G401.6 (cell line): ENCODE results near the gene SYNE1.
"Not testable (repeated sequence)": the region's sequence is repeated elsewhere in the genome, so short reads cannot be mapped to it uniquely, and the experiment has no call there.

ENCODE experiments used
- FAIRE-seq: peaks from 2 replicates; lab custom pipeline; 2012; peaks lifted over from hg19 to GRCh38; lab: Jason Lieb, UNC

SYNE1 gene

DNA sequence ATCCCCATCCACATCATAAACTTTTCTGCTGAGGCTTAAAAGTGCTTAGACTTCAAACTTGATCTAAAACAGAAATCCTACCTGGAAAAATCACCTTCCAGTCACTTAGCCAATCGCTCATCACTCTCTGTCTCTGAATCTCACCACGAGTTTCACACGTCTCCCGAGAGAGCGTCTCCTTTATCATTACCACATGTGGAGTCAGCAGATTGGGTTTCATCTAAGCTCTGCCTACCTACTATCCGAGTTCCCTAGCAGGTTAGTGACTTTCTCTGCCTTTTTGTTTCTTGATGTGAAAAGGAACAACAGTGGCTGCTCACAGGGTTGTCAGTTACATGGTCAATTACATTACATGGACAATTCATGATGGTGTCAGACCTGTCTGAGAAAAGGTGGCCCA is 543.5 kb downstream of the SYNE1 start:
- no peak for FAIRE-seq

DNA sequence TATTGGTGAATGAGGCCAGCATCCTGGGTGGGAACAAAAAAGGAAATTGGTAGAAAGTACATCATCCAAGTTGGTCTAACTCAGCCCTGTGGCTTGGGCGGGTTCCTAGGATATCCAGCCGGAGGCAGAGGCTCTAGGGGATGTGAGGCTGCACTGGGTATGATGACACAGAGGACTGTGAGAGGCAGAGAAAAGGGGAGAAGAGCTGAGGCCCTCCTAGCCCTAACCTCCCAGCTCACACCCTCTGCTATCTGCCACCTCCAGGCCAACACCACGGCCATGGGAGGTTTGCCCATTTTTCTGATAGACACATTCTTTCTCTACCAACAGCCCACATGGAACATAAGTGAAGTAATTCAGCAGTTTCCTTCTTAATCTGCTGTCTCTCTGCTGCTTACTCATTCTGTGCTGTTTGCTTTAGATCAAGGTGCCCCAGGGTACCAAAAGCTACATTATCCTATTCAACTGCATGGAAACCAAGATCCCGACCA is 545.3 kb downstream of the SYNE1 start:
- no peak for FAIRE-seq

GRCh38 chr6:152091201-152091600 is 546.0 kb downstream of the SYNE1 start:
- no peak for FAIRE-seq

- no peak for FAIRE-seq
Observed at GRCh38 chr6:152089992-152090391, 547.2 kb downstream of the SYNE1 start.

DNA sequence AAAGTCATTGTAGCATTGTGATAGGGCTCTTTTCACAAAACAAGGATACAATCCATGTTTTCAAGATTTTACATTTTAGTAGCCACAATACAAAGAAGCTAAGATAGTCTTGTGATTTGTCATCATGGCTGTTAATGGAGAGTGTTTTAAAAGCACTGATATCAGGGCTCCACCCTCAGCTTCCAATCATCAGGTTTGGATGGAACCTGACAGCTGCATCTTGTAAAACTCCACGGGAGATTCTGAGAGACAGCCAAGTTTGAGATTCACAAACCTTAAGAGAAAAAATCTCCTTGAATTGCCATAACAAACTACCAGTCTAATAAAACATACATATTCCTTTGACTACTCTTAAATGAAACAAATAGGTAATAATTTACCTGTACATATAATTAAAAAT is 549.5 kb downstream of the SYNE1 start:
- no peak for FAIRE-seq

- no peak for FAIRE-seq
Observed at GRCh38 chr6:152087096-152087495, 550.1 kb downstream of the SYNE1 start.

DNA sequence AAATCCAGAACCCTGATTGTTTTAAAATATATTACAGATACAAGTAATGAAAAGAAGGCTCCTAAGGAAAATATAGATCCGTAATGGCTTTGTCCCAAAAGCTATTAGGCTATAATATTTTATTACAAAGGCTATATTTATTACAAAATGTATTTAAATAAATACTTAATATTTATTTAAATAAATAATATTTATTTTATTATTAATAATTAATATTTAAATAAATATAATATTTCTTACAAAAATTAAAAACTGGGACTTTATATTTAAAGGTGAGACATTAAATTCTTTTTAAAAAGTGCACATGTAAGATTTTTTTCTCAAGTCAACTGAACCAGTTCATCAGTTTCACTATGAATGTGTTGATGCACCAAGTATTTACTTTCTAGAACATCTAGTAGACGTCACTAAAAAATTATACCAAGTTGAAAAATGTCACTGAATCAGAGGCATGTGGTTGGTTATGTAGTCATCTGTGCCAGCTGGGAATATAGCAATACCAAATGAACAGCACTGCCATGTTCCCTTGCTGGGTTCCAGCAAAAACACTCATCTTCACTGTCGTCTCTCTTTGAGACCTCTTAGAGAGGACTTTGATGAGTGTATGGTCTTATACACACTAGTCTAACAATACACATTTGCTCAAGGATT is 550.8 kb downstream of the SYNE1 start:
- peak; percentile 63 for FAIRE-seq

DNA sequence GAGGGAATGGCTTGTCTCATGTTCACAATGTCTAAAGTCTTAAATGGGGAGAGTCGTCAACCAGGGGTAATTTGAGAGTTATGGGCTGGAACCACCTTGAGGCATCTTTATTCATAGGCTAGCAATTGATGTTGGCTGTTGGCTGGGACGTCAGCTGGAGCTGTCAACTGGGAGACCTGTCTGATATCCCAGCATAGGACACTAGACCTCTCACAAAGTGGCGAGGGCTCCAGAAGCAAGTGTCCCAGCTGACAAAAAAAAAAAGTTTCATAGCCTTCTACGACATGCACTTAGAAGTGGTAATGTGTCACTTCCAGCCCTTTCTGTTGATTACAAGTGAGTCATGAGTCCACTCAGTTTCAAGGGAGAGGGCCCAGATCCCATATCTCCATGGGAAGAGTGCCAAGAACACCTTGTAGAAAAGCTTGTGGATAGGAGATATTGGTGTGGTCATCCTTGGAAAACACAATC is 551.7 kb downstream of the SYNE1 start:
- no peak for FAIRE-seq

DNA sequence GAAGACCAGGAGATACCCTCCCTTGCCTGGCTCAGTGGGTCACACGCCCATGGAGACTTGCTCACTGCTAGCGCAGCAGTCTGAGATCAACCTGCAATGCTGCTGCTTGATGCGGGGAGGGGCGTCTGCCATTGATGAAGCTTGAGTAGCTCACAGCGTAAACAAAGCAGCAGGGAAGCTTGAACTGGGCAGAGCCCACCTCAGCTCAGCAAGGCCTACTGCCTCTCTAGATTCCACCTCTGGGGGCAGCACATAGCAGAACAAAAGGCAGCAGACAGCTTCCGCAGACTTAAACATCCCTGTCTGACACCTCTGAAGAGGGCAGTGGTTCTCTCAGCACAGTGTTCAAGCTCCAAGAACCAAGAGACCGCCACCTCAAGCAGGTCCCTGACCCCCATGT is 558.4 kb downstream of the SYNE1 start:
- no peak for FAIRE-seq

DNA sequence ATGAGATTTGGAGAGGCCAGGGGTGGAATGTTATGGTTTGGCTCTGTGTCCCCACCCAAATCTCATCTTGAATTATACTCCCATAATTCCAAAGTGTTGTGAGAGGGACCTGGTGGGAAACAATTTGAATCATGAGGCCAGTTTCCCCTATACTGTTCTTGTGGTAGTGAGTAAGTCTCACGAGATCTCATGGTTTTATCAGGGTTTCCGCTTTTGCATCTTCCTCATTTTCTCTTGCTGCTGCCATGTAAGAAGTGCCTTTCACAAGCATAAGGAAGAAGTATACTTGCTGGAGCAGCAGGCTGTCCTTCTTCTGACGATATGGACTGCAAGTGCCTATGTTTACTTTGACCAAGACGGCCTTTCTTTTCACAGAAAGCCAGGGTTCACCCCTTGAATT is 559.2 kb downstream of the SYNE1 start:
- FAIRE-seq, result no peak

DNA sequence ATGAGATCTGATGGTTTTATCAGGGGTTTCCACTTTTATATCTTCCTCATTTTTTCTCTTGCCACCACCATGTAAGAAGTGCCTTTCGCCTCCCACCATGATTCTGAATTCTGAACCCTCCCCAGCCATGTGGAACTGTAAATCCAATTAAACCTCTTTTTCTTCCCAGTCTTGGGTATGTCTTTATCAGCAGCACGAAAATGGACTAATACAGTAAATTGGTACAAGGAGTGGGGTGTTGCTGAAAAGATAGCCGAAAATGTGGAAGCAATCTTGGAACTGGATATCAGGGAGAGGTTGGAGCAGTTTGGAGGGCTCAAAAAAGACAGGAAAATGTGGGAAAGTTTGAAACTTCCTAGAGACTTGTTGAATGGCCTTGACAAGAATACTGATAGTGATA is 560.9 kb downstream of the SYNE1 start:
- FAIRE-seq, result not testable (repeated sequence)

DNA sequence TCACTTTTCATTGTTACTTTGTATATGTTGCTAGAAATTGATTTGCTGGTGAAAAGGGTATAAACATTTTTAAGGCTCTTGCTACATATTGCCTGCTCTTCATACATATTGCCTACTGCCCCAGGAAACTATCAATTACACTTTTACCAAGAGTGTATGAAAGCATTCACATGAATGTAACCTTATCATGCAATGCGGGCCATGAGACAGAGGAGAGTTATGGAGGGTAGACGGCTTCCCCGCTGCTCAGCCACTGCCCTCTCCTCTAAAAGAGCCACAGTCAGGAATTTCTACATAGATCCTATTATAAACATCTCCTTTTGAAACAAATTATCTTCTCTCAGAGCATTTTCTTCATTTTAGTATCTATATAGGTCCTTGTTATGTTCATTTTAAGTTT is 565.3 kb downstream of the SYNE1 start:
- no peak for FAIRE-seq
